Fibroblast of mammary gland (primary cell): Measurements from ENCODE around the gene NBPF20.
"Not testable (repeated sequence)": the region's sequence is repeated elsewhere in the genome, so short reads cannot be mapped to it uniquely, and the experiment has no call there.

Experiments
- DNase-seq: peaks from one replicate; pipeline ENCODE4 v3.0.0-alpha.2; 2010; ENCODE audit warnings: low read depth
- H3K4me3 ChIP-seq: 2 replicates; pipeline ENCODE4 v1.5.1; 2011; ENCODE audit warnings: low read depth, mild to moderate bottlenecking, low read length, moderate library complexity; ENCODE audit not compliant: control insufficient read depth

NBPF20 gene

DNA sequence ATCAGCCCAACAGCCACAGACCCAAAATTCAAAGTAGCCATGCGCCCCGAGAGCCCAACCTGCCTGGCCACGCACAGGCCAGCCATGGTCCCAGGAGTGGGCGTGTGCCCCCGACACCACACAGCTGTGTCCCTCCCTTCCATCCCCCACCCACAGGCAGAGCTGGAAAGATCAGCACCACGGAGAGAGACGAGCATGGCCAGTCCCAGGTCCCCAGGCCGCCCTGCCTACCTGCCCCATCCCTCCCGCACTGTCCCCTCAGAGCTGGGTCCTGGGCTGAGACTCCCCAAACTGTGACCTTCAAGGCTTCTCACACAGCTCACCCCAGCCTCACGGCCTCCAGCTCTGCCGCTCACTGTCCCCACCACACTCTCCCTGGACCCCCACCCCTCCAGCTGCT lies 19.8 kb upstream of the NBPF20 start:
- not testable (repeated sequence) for DNase-seq, H3K4me3 ChIP-seq

DNA sequence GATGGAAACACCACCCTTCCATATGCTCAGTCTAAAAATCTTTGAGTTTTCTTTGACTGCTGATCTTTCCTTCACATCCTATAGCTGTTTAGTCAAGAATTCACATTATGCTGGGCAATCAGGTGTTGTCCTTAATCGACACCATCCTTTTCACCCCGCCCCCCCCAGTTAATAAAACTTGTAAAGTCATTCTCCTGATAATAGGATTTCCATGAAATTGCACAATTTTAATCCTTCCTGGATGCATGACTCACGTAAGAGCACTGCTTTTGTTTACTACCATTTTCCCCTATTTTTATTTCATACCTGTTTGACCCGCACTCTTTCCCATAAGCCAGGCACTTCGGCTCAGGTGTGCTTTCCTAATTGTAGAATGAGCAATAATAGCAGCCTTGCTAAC lies 16.9 kb upstream of the NBPF20 start:
- not testable (repeated sequence) for DNase-seq, H3K4me3 ChIP-seq

GRCh38 chr1:145431363-145432256 lies 6.2 kb upstream of the NBPF20 start:
- not testable (repeated sequence) for DNase-seq
- peak overlapping the region; percentile 24 for H3K4me3 ChIP-seq

GRCh38 chr1:145430830-145431229 lies 5.4 kb upstream of the NBPF20 start:
- not testable (repeated sequence) for H3K4me3 ChIP-seq, DNase-seq

DNA sequence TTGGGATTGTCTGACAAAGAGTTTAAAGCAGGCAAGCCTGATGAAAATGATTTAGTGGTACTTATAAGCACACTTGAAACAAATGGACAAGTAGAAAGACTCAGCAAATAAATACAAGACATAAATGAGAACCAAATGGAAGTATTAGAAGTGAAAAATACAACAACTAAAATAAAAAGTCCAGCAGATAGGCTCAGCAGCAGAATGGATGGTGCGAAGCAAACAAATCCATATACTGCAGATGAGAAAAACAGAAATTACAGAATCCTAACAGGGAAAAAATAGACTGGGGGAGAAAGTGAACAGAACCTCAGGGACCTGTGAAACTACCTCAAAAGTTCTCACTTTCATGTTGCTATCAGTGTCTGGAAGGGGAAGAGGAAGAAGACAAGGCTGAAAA lies 3.9 kb upstream of the NBPF20 start:
- not testable (repeated sequence) for DNase-seq, H3K4me3 ChIP-seq

DNA sequence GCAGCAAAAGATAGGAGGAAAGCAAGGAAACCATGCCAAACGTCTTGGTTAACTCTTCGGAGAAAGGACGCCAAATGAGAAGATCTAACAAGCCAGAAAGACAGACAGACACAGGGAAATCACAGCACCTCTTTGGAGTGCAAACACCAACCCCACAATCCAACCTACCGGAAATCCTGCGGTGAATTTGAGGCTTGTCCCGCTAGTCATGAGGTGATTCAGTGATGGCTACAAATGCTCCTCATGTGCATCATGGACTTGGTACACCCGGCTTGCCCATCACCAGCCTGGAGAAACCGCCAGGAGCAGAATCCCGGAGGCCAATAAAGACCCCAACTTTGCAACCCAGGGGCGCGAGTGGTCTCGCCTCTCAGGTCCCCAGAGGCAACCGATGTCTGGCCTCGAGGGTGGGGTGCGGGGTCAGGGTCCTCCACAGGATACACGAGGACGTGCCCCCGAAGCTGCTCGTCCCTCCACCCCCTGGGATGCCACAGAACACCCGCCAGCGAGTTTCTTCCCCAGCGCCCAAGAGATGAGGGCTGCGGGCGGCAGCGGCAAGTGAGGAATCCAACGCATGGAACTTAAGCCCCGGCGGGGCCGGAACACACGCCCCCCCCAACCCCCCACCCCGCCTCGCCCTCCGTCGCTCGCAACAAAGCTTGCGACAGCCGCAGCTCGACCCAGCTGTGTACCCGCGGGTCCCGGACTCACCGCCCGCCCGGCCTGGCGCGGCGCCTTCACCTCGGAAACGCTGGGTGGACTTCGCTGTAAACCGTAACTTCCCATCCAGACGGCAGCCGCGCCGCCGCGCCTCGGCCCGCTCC lies 579 bp downstream of the NBPF20 start:
- DNase-seq = peak; percentile 70
- peak overlapping the region; percentile 67 for H3K4me3 ChIP-seq

GRCh38 chr1:145415149-145415548 lies 10.3 kb downstream of the NBPF20 start:
- DNase-seq, H3K4me3 ChIP-seq: not testable (repeated sequence)

DNA sequence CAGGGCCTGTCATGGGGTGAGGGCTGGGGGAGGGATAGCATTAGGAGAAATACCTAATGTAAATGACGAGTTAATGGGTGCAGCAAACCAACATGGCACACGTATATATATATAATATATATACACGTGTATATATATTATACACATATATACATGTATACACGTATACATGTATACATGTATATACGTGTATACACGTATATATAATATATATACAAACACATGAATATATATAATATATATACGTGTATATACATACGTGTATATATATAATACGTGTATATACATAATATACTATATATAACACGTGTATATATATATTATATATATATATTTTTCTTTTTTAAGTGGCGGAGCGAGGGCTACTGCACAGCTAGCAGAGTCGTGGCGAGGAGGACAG lies 18.1 kb downstream of the NBPF20 start:
- DNase-seq, H3K4me3 ChIP-seq: not testable (repeated sequence)

- not testable (repeated sequence) for H3K4me3 ChIP-seq
- peak; percentile 34 for DNase-seq
Observed at GRCh38 chr1:145404949-145405348, 20.5 kb downstream of the NBPF20 start.

DNA sequence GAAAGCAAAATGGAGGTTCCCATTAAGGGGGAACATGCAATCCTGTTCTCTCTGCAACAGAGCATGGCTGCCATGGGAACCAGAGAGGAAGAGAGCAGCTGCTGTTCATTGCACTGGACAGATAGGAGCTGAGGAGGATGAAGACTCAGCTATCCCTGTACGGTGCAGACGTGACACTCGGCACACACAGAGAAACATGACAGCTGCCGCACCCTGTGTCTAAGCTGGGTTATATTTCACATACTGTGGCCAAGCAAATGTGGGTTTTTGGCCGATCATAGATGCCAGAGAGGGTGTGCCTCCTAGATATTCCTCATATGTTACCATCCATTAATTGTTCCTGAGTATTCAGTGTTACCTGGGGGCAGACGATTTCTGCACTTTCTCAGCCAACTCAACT lies 24.7 kb downstream of the NBPF20 start:
- not testable (repeated sequence) for H3K4me3 ChIP-seq, DNase-seq
